ENCODE measurements around the gene FRMD4B.

DNA sequence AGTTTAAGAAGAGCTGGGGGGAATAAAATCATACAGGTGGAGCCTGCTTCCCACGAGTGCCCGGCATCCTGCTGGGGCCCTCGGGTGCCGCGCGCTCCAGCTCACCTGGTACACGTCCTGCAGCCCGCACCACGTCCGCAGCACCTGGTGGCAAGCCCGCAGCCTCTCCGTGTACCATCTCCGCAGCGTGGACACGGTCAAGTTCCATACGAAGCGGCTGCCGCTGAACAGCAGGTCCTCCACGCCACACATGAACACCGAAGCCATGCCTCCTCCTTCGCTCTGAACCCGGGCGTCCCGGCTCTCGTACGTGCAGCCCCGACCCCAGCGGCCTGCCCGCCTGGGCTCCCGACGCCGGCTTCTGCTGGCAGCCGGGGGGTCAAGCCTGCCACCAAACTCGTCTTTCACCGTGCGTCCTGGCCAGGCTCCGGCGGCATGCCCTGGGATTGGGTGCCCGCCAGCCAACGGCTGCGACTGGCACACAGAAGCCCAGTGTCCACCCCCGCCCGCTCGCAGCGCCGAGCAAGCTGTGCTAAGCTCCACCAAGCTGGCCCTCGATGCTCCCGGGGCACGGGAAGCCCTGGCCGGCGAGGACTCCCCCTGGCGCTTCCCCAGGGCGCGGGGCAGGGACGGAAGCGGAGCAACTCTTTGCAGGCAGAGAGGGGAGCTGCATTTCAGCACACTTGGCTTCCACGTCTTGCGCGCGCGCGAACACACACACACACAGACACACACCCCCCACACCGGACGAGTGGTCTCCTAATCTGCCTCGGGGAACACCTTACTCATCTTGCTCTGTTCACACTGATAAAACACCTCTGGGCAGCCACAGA, at the start of gene FRMD4B:
- TF ChIP-seq, protein P1, sequence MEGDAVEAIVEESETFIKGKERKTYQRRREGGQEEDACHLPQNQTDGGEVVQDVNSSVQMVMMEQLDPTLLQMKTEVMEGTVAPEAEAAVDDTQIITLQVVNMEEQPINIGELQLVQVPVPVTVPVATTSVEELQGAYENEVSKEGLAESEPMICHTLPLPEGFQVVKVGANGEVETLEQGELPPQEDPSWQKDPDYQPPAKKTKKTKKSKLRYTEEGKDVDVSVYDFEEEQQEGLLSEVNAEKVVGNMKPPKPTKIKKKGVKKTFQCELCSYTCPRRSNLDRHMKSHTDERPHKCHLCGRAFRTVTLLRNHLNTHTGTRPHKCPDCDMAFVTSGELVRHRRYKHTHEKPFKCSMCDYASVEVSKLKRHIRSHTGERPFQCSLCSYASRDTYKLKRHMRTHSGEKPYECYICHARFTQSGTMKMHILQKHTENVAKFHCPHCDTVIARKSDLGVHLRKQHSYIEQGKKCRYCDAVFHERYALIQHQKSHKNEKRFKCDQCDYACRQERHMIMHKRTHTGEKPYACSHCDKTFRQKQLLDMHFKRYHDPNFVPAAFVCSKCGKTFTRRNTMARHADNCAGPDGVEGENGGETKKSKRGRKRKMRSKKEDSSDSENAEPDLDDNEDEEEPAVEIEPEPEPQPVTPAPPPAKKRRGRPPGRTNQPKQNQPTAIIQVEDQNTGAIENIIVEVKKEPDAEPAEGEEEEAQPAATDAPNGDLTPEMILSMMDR (IDR thresholded peaks at IDR 0.05) = no peak
- no peak for TF ChIP-seq POLR2A (IDR thresholded peaks at IDR 0.05)

Data from lower leg skin (tissue), 3 donors.